ENCODE measurements around the gene HIBADH.
"Not testable (repeated sequence)": the region's sequence is repeated elsewhere in the genome, so short reads cannot be mapped to it uniquely, and the experiment has no call there.

HIBADH gene

GRCh38 chr7:27678617-27679260, 16.1 kb upstream of the HIBADH start:
- no peak for DNase-seq

GRCh38 chr7:27677912-27678612, 15.4 kb upstream of the HIBADH start:
- no peak for DNase-seq

- not testable (repeated sequence) for DNase-seq
Observed at GRCh38 chr7:27674126-27674525, 11.4 kb upstream of the HIBADH start.

- no peak for DNase-seq
Observed at GRCh38 chr7:27671675-27672074, 9.0 kb upstream of the HIBADH start.

GRCh38 chr7:27670676-27671075, 8.0 kb upstream of the HIBADH start:
- no peak for DNase-seq

GRCh38 chr7:27670177-27670576, 7.5 kb upstream of the HIBADH start:
- DNase-seq = no peak

GRCh38 chr7:27665531-27665930, 2.8 kb upstream of the HIBADH start:
- no peak for DNase-seq

- DNase-seq = no peak
Observed at GRCh38 chr7:27663989-27664331, 1.3 kb upstream of the HIBADH start.

GRCh38 chr7:27661811-27662489, 733 bp downstream of the HIBADH start:
- DNase-seq = peak in 1 of 2 experiments; percentile 36

- DNase-seq = no peak
Observed at GRCh38 chr7:27656724-27657123, 6.0 kb downstream of the HIBADH start.

- no peak for DNase-seq
Observed at GRCh38 chr7:27655184-27655583, 7.5 kb downstream of the HIBADH start.

GRCh38 chr7:27652518-27652917, 10.2 kb downstream of the HIBADH start:
- no peak for DNase-seq

- no peak for DNase-seq
Observed at GRCh38 chr7:27651702-27652101, 11.0 kb downstream of the HIBADH start.

- DNase-seq = no peak
Observed at GRCh38 chr7:27650283-27650682, 12.4 kb downstream of the HIBADH start.

- no peak for DNase-seq
Observed at GRCh38 chr7:27647489-27647888, 15.2 kb downstream of the HIBADH start.

- no peak for DNase-seq
Observed at GRCh38 chr7:27647046-27647445, 15.6 kb downstream of the HIBADH start.

GRCh38 chr7:27642271-27642670, 20.4 kb downstream of the HIBADH start:
- DNase-seq = no peak

- no peak for DNase-seq
Observed at GRCh38 chr7:27641581-27642230, 21.0 kb downstream of the HIBADH start.

GRCh38 chr7:27640884-27641574, 21.7 kb downstream of the HIBADH start:
- peak in 1 of 2 experiments; percentile 28 for DNase-seq

- DNase-seq = no peak
Observed at GRCh38 chr7:27639851-27640250, 22.8 kb downstream of the HIBADH start.

GRCh38 chr7:27639048-27639447, 23.6 kb downstream of the HIBADH start:
- not testable (repeated sequence) for DNase-seq

- no peak for DNase-seq
Observed at GRCh38 chr7:27636326-27637006, 26.2 kb downstream of the HIBADH start.
